ENCODE data around the gene SNAI3. TPM values are rescaled to one million over a fixed set of nuclear protein-coding genes. Genes with fewer than 3 reads are reported as not detected.

Gene SNAI3
- total and polyA plus RNA-seq, 9 of the 15 experiments (the other 6 are each of a cell fraction or from before 2014, with no cell fraction given), result 0.04 to 4.1 (median 0.80) TPM; not detected in 1

DNA sequence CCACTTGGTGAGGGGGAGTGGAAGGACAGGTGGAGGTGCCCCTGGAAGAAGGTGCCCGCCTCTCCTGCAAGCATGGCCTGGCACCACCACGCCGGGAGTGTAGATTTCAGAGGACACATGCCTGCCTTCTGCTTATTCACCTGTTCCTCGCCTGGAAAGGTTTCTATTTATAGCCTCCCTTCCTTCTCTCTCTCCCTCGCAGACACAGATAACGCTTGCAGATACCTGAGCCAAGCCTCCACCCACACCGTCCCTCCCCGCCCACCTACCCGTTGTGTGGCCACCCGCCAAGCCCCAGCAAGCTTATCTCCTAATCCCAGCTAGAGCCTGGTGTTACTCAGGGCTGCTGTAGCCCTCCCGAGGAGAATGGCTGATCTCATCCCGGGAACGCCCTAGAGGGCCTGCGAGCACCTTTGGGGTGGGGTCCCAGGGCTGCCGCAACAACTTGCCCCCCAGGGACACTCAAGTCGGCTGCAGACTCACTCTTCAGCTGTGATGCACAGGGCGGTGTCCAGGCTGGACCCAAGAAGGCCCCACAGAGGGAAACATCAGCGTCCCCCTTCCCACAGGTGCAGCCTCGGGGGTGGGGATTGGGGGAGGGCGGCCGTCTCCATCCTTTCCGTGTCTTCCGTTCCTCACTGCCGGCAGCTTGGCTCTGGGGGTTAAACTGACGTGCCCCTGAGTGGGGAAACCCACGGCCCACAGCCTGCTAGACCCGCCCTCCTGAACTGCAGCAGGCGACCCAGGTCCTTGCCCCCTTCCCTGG is 1.9 kb upstream of the SNAI3 start (continued):
- TF ChIP-seq, protein P1, sequence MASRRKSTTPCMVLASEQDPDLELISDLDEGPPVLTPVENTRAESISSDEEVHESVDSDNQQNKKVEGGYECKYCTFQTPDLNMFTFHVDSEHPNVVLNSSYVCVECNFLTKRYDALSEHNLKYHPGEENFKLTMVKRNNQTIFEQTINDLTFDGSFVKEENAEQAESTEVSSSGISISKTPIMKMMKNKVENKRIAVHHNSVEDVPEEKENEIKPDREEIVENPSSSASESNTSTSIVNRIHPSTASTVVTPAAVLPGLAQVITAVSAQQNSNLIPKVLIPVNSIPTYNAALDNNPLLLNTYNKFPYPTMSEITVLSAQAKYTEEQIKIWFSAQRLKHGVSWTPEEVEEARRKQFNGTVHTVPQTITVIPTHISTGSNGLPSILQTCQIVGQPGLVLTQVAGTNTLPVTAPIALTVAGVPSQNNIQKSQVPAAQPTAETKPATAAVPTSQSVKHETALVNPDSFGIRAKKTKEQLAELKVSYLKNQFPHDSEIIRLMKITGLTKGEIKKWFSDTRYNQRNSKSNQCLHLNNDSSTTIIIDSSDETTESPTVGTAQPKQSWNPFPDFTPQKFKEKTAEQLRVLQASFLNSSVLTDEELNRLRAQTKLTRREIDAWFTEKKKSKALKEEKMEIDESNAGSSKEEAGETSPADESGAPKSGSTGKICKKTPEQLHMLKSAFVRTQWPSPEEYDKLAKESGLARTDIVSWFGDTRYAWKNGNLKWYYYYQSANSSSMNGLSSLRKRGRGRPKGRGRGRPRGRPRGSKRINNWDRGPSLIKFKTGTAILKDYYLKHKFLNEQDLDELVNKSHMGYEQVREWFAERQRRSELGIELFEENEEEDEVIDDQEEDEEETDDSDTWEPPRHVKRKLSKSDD (conservative IDR thresholded peaks at IDR 0.05; ENCODE audit: low read length), result no peak
- TF ChIP-seq, protein P2, sequence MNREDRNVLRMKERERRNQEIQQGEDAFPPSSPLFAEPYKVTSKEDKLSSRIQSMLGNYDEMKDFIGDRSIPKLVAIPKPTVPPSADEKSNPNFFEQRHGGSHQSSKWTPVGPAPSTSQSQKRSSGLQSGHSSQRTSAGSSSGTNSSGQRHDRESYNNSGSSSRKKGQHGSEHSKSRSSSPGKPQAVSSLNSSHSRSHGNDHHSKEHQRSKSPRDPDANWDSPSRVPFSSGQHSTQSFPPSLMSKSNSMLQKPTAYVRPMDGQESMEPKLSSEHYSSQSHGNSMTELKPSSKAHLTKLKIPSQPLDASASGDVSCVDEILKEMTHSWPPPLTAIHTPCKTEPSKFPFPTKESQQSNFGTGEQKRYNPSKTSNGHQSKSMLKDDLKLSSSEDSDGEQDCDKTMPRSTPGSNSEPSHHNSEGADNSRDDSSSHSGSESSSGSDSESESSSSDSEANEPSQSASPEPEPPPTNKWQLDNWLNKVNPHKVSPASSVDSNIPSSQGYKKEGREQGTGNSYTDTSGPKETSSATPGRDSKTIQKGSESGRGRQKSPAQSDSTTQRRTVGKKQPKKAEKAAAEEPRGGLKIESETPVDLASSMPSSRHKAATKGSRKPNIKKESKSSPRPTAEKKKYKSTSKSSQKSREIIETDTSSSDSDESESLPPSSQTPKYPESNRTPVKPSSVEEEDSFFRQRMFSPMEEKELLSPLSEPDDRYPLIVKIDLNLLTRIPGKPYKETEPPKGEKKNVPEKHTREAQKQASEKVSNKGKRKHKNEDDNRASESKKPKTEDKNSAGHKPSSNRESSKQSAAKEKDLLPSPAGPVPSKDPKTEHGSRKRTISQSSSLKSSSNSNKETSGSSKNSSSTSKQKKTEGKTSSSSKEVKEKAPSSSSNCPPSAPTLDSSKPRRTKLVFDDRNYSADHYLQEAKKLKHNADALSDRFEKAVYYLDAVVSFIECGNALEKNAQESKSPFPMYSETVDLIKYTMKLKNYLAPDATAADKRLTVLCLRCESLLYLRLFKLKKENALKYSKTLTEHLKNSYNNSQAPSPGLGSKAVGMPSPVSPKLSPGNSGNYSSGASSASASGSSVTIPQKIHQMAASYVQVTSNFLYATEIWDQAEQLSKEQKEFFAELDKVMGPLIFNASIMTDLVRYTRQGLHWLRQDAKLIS (CRISPR knock-in tag; IDR thresholded peaks at IDR 0.05), result no peak
- TF ChIP-seq CBX3 (IDR thresholded peaks at IDR 0.05; ENCODE audit: borderline replicate concordance in 1 of 2, low read length in 2 of 2) (no peak), RFX1 (IDR thresholded peaks at IDR 0.05) (no peak), TAL1 (IDR thresholded peaks at IDR 0.05) (peak; percentile 94), ZNF263 (CRISPR knock-in tag; IDR thresholded peaks at IDR 0.05; ENCODE audit: borderline replicate concordance) (peak; percentile 24; the same call in 1 of the 2 replicates), NUFIP1 (IDR thresholded peaks at IDR 0.05; ENCODE audit: partially characterized antibody) (peak; percentile 45)
- TF ChIP-seq, protein P3, sequence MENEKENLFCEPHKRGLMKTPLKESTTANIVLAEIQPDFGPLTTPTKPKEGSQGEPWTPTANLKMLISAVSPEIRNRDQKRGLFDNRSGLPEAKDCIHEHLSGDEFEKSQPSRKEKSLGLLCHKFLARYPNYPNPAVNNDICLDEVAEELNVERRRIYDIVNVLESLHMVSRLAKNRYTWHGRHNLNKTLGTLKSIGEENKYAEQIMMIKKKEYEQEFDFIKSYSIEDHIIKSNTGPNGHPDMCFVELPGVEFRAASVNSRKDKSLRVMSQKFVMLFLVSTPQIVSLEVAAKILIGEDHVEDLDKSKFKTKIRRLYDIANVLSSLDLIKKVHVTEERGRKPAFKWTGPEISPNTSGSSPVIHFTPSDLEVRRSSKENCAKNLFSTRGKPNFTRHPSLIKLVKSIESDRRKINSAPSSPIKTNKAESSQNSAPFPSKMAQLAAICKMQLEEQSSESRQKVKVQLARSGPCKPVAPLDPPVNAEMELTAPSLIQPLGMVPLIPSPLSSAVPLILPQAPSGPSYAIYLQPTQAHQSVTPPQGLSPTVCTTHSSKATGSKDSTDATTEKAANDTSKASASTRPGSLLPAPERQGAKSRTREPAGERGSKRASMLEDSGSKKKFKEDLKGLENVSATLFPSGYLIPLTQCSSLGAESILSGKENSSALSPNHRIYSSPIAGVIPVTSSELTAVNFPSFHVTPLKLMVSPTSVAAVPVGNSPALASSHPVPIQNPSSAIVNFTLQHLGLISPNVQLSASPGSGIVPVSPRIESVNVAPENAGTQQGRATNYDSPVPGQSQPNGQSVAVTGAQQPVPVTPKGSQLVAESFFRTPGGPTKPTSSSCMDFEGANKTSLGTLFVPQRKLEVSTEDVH (IDR thresholded peaks at IDR 0.05; ENCODE audit: low read depth, partially characterized antibody), result no peak
- TF ChIP-seq, protein P4, sequence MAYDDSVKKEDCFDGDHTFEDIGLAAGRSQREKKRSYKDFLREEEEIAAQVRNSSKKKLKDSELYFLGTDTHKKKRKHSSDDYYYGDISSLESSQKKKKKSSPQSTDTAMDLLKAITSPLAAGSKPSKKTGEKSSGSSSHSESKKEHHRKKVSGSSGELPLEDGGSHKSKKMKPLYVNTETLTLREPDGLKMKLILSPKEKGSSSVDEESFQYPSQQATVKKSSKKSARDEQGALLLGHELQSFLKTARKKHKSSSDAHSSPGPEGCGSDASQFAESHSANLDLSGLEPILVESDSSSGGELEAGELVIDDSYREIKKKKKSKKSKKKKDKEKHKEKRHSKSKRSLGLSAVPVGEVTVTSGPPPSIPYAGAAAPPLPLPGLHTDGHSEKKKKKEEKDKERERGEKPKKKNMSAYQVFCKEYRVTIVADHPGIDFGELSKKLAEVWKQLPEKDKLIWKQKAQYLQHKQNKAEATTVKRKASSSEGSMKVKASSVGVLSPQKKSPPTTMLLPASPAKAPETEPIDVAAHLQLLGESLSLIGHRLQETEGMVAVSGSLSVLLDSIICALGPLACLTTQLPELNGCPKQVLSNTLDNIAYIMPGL (CRISPR knock-in tag; IDR thresholded peaks at IDR 0.05), result no peak
- TF ChIP-seq, protein P5, sequence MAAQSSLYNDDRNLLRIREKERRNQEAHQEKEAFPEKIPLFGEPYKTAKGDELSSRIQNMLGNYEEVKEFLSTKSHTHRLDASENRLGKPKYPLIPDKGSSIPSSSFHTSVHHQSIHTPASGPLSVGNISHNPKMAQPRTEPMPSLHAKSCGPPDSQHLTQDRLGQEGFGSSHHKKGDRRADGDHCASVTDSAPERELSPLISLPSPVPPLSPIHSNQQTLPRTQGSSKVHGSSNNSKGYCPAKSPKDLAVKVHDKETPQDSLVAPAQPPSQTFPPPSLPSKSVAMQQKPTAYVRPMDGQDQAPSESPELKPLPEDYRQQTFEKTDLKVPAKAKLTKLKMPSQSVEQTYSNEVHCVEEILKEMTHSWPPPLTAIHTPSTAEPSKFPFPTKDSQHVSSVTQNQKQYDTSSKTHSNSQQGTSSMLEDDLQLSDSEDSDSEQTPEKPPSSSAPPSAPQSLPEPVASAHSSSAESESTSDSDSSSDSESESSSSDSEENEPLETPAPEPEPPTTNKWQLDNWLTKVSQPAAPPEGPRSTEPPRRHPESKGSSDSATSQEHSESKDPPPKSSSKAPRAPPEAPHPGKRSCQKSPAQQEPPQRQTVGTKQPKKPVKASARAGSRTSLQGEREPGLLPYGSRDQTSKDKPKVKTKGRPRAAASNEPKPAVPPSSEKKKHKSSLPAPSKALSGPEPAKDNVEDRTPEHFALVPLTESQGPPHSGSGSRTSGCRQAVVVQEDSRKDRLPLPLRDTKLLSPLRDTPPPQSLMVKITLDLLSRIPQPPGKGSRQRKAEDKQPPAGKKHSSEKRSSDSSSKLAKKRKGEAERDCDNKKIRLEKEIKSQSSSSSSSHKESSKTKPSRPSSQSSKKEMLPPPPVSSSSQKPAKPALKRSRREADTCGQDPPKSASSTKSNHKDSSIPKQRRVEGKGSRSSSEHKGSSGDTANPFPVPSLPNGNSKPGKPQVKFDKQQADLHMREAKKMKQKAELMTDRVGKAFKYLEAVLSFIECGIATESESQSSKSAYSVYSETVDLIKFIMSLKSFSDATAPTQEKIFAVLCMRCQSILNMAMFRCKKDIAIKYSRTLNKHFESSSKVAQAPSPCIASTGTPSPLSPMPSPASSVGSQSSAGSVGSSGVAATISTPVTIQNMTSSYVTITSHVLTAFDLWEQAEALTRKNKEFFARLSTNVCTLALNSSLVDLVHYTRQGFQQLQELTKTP (IDR thresholded peaks at IDR 0.05; ENCODE audit: low read depth in 1 of 2, partially characterized antibody in 2 of 2), result no peak

All from K562 (cell line).